Measurements from ENCODE around the gene PKD1L1.

DNA sequence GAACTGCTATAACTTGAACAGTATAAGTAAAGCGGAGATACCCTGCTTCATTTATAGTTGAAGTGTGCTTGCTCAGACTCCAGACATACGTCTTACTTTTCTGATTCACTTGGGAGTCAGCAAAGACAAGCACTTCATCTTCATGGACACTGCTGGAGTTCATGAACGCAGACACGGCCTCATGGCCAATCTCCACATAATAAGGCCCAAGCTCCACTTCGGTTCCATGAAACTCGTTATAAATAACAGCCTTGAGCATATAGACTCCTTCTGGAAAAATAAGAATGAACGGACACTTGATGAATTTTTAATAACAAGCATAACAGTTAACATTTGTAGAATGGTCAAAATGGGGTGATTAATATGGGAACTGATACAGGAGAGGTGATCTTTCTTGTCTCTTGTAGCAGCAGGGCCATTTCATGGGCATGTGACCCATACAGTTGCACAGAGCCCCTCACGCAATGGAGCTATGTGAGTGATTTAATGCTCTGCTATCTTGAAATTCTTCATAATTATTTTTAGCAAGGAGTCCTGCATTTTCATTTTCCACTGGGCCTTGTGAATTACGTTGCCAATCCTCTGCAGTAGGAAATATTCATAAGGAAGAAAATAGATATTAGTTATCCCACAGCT, 40.2 kb downstream of the PKD1L1 start:
- TF ChIP-seq, protein P1, sequence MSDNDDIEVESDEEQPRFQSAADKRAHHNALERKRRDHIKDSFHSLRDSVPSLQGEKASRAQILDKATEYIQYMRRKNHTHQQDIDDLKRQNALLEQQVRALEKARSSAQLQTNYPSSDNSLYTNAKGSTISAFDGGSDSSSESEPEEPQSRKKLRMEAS (IDR thresholded peaks at IDR 0.05): no peak
- TF ChIP-seq, protein P2, sequence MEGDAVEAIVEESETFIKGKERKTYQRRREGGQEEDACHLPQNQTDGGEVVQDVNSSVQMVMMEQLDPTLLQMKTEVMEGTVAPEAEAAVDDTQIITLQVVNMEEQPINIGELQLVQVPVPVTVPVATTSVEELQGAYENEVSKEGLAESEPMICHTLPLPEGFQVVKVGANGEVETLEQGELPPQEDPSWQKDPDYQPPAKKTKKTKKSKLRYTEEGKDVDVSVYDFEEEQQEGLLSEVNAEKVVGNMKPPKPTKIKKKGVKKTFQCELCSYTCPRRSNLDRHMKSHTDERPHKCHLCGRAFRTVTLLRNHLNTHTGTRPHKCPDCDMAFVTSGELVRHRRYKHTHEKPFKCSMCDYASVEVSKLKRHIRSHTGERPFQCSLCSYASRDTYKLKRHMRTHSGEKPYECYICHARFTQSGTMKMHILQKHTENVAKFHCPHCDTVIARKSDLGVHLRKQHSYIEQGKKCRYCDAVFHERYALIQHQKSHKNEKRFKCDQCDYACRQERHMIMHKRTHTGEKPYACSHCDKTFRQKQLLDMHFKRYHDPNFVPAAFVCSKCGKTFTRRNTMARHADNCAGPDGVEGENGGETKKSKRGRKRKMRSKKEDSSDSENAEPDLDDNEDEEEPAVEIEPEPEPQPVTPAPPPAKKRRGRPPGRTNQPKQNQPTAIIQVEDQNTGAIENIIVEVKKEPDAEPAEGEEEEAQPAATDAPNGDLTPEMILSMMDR (IDR thresholded peaks at IDR 0.05 in 2 of 3, conservative IDR thresholded peaks at IDR 0.05 in 1 of 3; ENCODE audit: borderline replicate concordance in 1 of 3, insufficient read depth in 1 of 3, low read depth in 2 of 3, low read length in 2 of 3): no peak
- TF ChIP-seq CEBPB (IDR thresholded peaks at IDR 0.05; ENCODE audit: low read depth) (no peak), EZH2 (IDR thresholded peaks at IDR 0.05) (no peak), POLR2A (IDR thresholded peaks at IDR 0.05; ENCODE audit: borderline replicate concordance, extremely low read depth, insufficient read depth, insufficient read length) (no peak), EZH2phosphoT487 (IDR thresholded peaks at IDR 0.05; ENCODE audit: borderline replicate concordance) (no peak)

All from HCT116 (cell line).